Measurements from ENCODE around the gene CELF5.

DNA sequence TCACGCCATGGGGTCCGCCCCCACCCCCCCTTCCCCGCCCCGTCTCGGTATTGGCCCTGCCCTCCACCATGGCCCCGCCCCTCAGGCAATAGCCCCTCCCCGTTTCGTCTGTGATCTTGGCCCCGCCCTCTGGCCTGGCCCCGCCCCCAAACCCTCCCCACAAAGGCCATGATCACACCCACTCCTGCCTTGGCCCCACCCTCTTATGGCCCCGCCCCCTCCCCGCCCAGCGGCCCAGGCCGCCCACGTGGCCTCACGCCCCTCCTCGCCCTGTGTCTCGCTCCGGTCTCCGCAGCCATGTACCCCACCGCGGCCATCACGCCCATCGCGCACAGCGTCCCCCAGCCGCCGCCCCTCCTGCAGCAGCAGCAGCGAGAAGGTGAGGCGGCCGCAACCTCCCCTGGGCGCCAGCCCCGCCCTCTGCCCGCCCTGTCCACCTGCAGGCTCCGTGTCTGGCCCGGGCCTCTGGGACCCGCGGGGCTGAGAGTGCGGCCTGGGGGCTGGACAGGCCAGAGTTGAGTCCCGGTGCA is 61.3 kb downstream of the CELF5 start:
- no peak for TF ChIP-seq POLR2A (IDR thresholded peaks at IDR 0.05)
- TF ChIP-seq, protein P1, sequence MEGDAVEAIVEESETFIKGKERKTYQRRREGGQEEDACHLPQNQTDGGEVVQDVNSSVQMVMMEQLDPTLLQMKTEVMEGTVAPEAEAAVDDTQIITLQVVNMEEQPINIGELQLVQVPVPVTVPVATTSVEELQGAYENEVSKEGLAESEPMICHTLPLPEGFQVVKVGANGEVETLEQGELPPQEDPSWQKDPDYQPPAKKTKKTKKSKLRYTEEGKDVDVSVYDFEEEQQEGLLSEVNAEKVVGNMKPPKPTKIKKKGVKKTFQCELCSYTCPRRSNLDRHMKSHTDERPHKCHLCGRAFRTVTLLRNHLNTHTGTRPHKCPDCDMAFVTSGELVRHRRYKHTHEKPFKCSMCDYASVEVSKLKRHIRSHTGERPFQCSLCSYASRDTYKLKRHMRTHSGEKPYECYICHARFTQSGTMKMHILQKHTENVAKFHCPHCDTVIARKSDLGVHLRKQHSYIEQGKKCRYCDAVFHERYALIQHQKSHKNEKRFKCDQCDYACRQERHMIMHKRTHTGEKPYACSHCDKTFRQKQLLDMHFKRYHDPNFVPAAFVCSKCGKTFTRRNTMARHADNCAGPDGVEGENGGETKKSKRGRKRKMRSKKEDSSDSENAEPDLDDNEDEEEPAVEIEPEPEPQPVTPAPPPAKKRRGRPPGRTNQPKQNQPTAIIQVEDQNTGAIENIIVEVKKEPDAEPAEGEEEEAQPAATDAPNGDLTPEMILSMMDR (IDR thresholded peaks at IDR 0.05) = no peak

Measured in transverse colon (tissue), 3 donors.